NB4 (cell line): ENCODE measurements around the gene TMEM273.

Experiments
- DNase-seq: peaks from one replicate; pipeline ENCODE4 v3.0.0; 2010; ENCODE audit warnings: low read depth
- H3K4me3 ChIP-seq: one replicate; pipeline ENCODE4 v1.5.1; 2011; ENCODE audit warnings: mild to moderate bottlenecking, low read depth, low read length, moderate library complexity
- MAX ChIP-seq: IDR thresholded peaks from 2 replicates; pipeline ENCODE4 v1.6.1; 2011; ENCODE audit warnings: low read depth, low read length
- MYC ChIP-seq: IDR thresholded peaks from 2 replicates; pipeline ENCODE4 v1.6.1; 2011; ENCODE audit warnings: low read depth, low read length
- POLR2A ChIP-seq: IDR thresholded peaks from 2 replicates; pipeline ENCODE4 v1.6.1; 2011; ENCODE audit warnings: mild to moderate bottlenecking; ENCODE audit not compliant: insufficient read length; ENCODE audit errors: extremely low read depth
- TF ChIP-seq, protein P1 (sequence below): IDR thresholded peaks from one replicate; pipeline ENCODE4 v1.5.1; 2012; ENCODE audit warnings: low read depth, low read length

Gene TMEM273

GRCh38 chr10:49173201-49173772, 14.9 kb downstream of the TMEM273 start:
- DNase-seq: no peak
- no peak overlapping the region for H3K4me3 ChIP-seq
- TF ChIP-seq MAX (no peak), MYC (no peak), POLR2A (no peak)
- TF ChIP-seq, protein P1, sequence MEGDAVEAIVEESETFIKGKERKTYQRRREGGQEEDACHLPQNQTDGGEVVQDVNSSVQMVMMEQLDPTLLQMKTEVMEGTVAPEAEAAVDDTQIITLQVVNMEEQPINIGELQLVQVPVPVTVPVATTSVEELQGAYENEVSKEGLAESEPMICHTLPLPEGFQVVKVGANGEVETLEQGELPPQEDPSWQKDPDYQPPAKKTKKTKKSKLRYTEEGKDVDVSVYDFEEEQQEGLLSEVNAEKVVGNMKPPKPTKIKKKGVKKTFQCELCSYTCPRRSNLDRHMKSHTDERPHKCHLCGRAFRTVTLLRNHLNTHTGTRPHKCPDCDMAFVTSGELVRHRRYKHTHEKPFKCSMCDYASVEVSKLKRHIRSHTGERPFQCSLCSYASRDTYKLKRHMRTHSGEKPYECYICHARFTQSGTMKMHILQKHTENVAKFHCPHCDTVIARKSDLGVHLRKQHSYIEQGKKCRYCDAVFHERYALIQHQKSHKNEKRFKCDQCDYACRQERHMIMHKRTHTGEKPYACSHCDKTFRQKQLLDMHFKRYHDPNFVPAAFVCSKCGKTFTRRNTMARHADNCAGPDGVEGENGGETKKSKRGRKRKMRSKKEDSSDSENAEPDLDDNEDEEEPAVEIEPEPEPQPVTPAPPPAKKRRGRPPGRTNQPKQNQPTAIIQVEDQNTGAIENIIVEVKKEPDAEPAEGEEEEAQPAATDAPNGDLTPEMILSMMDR: no peak

DNA sequence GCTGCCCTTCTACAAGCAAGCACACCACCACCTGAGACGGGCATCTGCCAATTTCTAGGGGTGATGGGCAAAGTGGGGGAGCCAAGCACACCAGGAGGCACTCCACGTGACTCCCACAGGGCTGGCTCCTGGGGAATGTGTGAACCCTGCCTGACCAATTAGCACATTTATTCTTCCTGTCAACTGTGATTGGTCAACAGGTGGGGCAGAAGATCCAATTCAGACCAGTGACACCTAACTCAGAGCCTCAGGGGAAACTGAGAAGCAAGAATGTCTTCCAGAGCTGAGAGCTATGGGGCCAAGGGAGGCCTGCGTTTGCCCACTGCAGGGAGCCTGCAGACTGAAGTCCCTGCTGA, 15.4 kb downstream of the TMEM273 start:
- H3K4me3 ChIP-seq: no peak overlapping the region
- TF ChIP-seq, protein P1: no peak
- TF ChIP-seq POLR2A (no peak), MYC (no peak), MAX (no peak)
- DNase-seq: no peak

DNA sequence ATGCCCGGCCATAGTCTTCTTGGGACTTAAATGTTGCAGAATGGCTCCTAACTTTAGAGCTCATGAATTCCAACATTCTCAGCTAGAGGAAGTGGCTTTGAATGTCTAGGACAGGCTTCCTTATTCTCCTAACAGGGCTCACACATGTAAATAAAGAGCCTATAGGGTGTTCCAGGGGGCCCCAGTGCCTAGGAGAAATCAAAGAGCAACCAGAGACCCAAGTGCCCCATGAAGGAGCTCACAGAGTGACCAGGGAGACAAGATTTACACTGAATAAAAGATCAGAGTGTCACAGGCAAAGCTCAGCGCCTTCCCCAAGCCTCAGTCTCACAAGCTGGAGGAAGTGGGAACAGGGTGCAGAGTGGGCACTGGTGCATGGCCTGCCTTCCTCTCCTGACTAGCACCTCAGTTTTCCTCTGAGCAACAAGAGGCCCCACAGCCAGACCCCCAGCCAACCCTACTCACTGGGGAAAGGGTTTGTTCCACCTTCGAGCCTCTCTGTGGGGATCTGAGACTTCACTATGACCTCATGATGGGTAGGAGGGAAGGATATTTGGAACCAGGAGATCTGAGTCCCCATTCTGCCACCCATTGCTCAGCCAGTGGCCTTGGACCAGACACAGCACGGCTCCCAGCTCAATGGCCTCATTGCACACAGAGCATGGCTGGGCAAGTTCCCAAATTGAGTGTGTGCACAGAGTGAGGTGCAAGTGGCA, 16.0 kb downstream of the TMEM273 start:
- H3K4me3 ChIP-seq: no peak overlapping the region
- DNase-seq: no peak
- TF ChIP-seq MAX: no peak
- no peak for TF ChIP-seq MYC
- no peak for TF ChIP-seq POLR2A
- TF ChIP-seq, protein P1: no peak

GRCh38 chr10:49171326-49172060, 16.7 kb downstream of the TMEM273 start:
- TF ChIP-seq POLR2A (no peak), MYC (no peak), MAX (no peak)
- TF ChIP-seq, protein P1: no peak
- H3K4me3 ChIP-seq: no peak overlapping the region
- no peak for DNase-seq

DNA sequence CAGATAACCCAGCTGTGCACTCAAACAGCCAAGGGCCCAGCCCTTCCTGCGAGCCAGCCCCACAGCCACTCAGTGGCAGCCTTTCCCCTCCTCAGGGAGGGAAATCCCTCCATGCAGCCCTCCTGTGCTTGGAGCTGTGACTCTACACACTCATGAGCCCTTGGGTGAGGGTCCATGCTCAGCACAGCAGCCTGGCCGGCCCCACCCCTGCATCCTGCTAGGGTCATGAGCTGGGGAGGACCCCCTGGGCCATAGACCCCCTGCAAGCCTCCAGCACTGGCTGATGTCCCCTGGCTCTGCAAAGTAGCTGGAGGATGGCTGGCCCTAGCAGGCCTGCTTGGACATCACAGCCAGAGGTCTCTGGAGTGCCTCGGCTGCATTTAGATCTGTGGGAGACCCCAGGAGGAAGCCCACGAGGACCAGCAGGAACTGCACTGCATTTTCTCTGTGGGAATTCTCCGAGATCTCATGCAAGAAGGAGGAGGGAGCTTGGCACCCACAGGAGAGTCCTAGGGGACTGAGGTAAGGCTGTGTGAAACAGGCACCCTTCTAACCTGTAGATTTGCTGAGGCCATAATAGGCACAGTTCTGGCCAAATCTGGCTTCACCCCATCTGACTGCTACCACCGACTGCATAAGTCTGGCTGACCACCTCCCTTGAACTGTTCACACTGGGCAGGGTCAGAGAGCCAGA, 17.4 kb downstream of the TMEM273 start:
- TF ChIP-seq POLR2A (no peak), MAX (no peak)
- TF ChIP-seq, protein P1: no peak
- H3K4me3 ChIP-seq: no peak overlapping the region
- DNase-seq: no peak
